NCI-H2227 (cell line): ENCODE measurements around the gene SATB2.

ENCODE experiments used
- DNase-seq: peaks from one replicate; lab custom pipeline; 2025; ENCODE audit not compliant: unreplicated experiment; lab: John Stamatoyannopoulos, UW

SATB2 gene

GRCh38 chr2:199452260-199452990 is 5.3 kb downstream of the SATB2 start:
- peak; percentile 45 for DNase-seq

DNA sequence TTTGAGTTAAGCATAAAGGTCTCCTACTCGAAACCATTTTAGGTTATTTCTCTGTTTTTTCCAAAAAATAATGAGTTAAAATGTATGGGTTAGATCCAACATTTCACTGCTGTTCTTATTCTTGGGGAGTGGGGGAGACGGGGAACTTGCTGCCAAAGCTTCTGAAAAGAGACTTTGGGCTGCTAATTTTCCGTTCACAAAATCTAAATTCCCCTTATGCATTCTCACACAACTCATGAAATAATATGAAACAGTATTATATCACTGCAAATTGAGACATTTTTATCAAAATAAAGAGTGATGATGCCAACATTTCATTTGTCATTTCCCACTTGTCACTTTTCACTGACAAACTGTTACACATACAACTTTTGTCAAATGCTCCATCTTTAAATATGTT is 7.8 kb downstream of the SATB2 start:
- no peak for DNase-seq

DNA sequence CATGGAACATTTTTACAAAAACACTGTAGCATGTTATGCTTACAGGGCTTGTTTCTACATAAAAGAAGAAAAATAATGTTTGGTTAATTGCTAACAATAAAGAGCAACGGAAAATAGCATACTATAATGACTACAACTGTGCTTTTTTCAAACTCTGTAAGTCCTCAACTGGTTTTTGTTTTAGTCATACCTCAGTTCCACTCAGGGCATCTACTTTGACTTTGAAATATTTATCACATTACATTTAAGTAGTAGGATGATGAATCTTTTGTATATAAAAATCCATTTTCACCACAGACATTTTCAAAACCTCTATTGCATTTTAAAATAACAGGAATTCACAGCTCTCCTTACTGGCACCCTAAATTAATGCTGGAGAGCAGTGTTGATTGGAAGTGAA is 8.3 kb downstream of the SATB2 start:
- no peak for DNase-seq

- no peak for DNase-seq
Measured at GRCh38 chr2:199446996-199447576, 10.7 kb downstream of the SATB2 start.

DNA sequence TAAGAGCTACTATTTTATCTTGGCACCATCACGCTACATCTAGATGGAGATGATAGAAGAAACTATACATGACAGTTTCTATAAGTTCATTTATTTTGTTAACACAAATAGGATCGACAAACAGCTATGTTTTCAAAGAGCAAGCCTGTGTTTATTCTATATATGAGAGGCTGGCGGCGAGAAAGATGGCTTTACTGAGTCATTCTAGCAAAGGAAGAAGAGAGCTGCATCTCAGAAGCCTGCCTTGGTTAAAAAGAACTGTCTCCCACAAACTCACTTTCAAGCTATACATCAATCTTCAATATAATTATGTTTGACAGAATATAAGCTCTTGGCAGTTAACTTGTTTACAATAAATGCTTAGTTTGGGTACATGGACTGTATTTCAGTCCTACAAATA is 13.0 kb downstream of the SATB2 start:
- no peak for DNase-seq

DNA sequence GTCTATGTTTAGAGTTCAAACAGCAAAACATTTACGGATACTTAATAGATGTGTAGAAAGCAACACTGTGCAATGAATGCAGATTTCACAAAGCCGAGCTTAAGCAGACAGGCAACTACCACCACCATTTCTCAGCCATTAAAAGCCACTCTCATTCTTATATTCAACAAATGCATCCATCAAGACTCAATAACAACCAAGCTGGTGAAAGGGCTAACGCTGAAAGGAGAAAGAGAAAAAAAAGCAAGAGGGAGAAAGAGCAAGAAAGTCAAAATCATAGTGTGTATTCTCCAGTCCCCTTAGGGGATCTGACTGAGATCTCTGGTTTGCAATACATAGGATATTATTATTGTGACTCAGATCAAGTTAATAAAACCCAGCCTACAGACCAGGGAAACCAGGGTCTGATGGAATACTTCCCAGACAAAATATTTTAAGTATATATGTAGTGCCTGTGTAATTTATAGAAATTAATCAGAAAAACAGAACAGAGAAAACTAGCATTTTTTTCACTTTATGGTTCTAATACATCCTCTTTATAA is 14.1 kb downstream of the SATB2 start:
- DNase-seq: no peak

- no peak for DNase-seq
Measured at GRCh38 chr2:199442173-199442572, 15.6 kb downstream of the SATB2 start.

GRCh38 chr2:199441759-199442158 is 16.0 kb downstream of the SATB2 start:
- no peak for DNase-seq

- no peak for DNase-seq
Measured at GRCh38 chr2:199440118-199440517, 17.6 kb downstream of the SATB2 start.

GRCh38 chr2:199439542-199439941 is 18.2 kb downstream of the SATB2 start:
- no peak for DNase-seq

DNA sequence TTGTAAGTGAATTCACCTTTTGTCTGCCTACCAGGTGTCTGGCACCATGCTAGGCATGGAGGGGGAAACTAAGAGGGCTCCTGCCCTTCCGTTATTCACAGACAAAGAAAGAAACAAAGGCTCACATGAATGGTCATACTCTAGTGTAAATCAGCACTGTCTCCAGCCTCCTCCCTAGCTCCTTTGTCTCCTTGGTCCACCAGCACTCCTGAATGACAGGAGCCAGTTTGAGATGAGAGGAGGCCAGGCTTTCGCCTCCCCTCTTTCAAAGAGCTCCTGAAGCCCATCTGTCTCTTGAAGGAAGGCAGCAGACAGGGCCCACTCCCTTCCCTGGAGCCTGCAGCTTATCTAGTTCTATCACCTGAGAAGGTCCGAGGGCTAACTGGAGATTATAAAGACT is 18.7 kb downstream of the SATB2 start:
- no peak for DNase-seq

GRCh38 chr2:199434555-199434954 is 23.2 kb downstream of the SATB2 start:
- DNase-seq: no peak

DNA sequence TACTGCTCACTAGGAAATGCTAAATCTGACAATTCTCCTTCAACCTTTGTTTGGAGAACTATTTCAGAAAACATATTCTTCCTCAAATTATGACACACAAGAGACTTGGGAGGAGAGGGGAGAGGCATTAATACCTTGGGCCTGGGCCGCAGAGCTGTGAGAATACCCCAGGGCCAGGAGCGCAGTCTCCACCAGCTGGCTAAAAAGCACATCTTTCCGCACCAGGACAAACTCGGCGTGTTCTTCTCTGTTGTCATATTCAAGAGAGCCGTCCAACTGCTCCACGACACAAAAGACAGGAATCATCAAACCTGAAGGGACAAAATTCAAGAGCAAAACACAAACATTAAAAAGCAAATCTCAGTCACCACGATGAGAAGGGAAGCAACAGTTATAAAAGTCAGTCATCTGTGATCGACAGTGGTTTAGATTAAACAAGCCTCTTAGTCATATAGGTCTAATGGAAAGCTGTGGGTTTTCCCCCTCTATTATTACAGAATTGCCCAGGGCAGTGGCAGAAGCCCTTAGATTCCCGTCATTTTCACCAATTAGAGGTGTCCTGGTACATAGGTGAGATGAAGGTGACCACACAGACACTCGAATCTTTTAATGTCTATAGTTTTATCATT is 24.4 kb downstream of the SATB2 start:
- peak; percentile 42 for DNase-seq

DNA sequence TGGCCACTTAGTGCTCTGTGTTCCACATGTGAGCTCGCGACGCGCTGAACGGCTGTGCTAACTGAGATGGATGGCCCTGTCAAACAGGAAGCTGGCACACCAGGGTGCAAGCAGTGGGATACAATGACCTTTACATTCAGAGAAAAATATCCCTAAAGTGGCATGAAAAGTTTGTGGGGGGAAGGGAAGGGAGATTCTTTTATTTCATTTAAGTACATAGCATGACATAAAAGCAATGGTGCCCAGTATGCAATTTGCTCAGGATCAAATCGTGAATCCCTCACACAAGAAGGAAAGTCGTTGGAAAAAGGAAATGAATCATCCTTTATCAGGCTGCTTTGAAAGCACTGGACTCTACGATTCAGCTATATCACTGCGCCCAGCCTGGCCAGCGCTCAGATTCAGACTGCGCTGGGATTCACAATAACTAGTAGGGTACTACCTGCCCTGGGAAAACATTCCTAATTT is 26.0 kb downstream of the SATB2 start:
- peak; percentile 22 for DNase-seq

- DNase-seq: no peak
Measured at GRCh38 chr2:199430214-199430613, 27.5 kb downstream of the SATB2 start.

- no peak for DNase-seq
Measured at GRCh38 chr2:199428291-199428690, 29.4 kb downstream of the SATB2 start.

DNA sequence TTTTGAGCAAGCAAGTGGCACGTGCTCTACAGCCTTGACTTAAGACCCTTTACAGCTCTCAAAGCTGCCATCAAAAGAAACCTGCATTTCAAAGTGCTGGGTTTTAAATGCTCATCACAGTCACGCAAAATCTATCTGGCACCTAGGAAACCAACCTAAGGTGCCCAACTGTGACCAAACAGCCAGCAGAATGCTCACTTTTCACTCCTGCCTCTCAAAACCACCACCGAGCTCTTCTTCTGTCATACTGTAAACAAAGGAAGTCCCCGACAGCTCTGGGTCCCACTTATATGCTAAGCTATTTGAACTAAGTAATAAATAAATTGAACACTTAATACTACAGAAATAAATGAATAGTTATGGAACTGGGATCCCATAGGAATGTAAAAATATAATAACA is 33.6 kb downstream of the SATB2 start:
- no peak for DNase-seq

- no peak for DNase-seq
Measured at GRCh38 chr2:199419428-199419827, 38.3 kb downstream of the SATB2 start.

- no peak for DNase-seq
Measured at GRCh38 chr2:199414465-199414864, 43.3 kb downstream of the SATB2 start.

- DNase-seq: no peak
Measured at GRCh38 chr2:199414001-199414400, 43.7 kb downstream of the SATB2 start.

DNA sequence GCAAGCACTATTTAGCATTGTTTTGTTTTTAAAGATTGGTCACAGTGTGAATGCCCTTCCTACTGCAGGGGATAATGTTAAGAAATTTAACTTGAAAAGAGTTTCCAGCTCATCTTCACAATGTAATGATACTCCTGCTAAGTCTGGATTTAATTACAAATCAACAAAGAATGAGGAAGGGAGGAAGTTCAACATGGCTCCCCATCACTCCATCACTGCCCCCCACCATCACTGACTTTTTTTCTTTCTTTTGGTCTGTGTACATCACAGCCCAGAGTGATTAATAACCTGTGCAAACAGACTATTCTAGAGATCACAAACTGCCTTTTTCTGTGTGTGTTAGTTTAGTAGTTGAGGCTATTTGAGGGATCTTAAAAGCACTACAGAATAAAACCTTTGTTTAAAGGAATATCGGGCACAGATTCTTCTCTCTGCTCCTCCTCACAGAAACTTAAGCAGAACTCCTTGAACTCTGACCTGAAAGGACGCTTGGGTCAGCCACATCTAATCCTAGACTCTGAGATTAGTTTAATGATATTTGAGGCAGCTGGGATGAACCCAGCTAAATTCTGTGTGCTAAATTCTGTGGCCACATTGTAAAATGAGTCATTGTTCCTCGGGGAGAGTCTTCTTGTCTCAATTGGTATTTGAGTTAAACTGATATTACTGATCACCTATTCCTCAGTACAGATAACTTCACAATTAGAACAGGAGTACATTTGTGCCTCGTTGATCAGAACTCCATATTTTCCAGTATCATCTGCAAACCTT is 47.8 kb downstream of the SATB2 start:
- no peak for DNase-seq
